Measurements from ENCODE around the gene USP25. TPM values are rescaled to one million over a fixed set of nuclear protein-coding genes. Genes with fewer than 3 reads are reported as not detected.

USP25 gene
- total RNA-seq, 2 donors from 2014 or later, result 32.0 to 43.5 TPM

DNA sequence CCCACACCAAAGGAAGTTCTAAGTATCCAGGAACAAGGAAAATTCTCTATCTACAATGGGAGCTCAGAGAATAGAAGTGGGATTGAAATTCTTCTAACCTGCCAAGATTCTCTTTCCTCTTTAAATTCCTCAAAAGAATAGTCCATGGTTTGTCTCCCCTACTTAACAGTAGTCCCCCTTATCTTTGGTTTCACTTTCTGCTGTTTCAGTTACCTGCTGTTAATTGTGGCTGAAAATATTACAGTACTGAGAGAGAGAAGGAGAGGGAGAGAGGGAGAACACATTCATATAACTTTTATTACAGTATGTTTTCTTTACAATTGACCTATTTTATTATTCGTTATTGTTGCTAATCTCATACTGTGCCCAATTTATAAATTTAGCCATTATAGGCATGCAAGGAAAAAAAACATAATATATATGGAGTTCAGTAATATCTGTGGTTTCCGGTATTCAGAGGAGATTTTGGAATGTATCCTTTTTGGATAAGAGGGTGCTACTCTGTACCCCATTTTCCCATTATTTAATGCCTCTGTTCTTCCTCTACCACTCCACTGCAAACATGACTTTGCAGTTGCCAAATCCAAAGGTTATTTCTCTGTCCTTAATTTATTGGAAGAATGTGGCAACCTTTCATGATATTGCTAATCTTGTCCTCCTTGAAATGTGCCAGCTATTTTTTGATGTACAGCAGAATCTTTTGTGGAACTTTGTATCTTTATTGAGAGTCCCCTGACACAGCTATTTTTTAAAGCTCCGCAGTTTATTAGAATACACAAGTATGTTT is 68.0 kb downstream of the USP25 start:
- TF ChIP-seq, protein P1, sequence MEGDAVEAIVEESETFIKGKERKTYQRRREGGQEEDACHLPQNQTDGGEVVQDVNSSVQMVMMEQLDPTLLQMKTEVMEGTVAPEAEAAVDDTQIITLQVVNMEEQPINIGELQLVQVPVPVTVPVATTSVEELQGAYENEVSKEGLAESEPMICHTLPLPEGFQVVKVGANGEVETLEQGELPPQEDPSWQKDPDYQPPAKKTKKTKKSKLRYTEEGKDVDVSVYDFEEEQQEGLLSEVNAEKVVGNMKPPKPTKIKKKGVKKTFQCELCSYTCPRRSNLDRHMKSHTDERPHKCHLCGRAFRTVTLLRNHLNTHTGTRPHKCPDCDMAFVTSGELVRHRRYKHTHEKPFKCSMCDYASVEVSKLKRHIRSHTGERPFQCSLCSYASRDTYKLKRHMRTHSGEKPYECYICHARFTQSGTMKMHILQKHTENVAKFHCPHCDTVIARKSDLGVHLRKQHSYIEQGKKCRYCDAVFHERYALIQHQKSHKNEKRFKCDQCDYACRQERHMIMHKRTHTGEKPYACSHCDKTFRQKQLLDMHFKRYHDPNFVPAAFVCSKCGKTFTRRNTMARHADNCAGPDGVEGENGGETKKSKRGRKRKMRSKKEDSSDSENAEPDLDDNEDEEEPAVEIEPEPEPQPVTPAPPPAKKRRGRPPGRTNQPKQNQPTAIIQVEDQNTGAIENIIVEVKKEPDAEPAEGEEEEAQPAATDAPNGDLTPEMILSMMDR (IDR thresholded peaks at IDR 0.05), result no peak
- no peak overlapping the region for H3K4me3 ChIP-seq
- H3K36me3 ChIP-seq, result no peaks in the 10 kb centered on the region
- no peak for DNase-seq (ENCODE audit: low spot score)
- peaks cover 3 to 8% of the 10 kb centered on the region in 2 donors for H3K4me1 ChIP-seq (ENCODE audit: control insufficient read depth in 1 of 2, low read depth in 2 of 2)
- H3K9me3 ChIP-seq, result no peaks in the 10 kb centered on the region
- H3K27me3 ChIP-seq (replicated peaks; ENCODE audit: insufficient read depth), result no peaks in the 10 kb centered on the region
- H3K27ac ChIP-seq, result no peak overlapping the region
- no peak for ATAC-seq (ENCODE audit: insufficient number of reproducible peaks, low FRiP score, low read depth)

DNA sequence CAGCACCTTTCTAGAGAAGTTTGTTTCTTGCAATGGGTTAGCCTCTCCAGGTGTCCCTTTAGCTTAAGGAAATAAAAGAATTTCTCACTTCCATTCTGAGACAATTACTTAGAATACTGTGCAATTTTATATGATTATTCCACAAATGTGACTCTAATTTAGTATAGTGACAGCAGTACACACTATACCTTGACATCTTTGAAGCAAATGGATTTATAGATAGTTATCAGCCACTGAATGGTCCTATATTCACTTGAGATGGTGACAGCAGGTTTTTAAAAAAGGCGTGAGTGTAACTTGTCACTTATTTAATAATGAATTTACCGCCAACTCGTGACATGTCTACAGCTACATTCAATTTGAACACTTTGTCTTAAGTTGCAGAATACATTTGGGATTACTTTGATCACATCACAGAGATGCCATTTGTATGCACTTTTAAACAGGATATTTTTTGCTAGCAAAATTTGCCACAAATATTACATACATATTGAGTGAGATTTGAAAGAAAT is 71.6 kb downstream of the USP25 start:
- Histone ChIP-seq H3K27me3 (replicated peaks; ENCODE audit: insufficient read depth) (no peaks in the 10 kb centered on the region), H3K27ac (no peak overlapping the region)
- no peak for ATAC-seq (ENCODE audit: insufficient number of reproducible peaks, low FRiP score, low read depth)

DNA sequence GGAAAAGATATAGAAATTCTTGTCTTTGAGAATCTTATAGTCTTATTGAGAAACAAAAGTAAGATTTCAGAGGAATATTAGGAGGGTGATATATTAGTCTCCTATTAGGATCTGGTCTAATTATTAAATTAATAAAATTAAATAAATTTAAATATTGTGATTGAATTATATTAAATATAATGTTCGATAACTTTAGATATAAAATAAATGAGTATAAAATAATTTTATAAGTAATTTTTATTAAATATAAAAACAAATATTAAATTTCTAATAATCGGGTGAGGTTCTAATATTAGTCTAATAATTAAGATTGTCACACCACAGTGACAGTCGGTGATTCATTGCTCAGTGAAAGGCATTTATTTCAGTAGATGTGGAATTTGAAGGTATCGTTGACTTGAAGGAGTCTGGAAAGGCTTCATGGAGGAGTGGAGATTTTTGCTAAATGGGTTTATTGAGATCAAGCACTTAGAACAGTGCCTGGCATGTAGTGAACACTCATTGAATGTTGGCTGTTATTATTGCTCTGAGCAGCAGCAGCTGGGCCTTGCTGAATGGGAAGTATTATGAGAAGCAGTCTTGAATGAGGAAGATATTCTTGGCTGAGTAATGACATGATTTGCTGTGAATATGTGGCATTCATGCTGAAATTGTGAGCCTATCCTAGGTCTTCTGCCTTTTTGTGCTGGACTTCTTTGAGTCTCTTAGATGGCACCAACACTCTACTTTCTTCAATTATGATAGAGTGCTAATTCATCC is 74.6 kb downstream of the USP25 start:
- Histone ChIP-seq H3K9me3 (no peaks in the 10 kb centered on the region), H3K4me1 (ENCODE audit: control insufficient read depth in 1 of 2, low read depth in 2 of 2) (no peaks in the 10 kb centered on the region), H3K27ac (no peak overlapping the region), H3K36me3 (no peaks in the 10 kb centered on the region), H3K4me3 (no peak overlapping the region), H3K27me3 (replicated peaks; ENCODE audit: insufficient read depth) (no peaks in the 10 kb centered on the region)
- ATAC-seq (ENCODE audit: insufficient number of reproducible peaks, low FRiP score, low read depth) (no peak), DNase-seq (ENCODE audit: low spot score) (no peak)
- TF ChIP-seq, protein P1 (IDR thresholded peaks at IDR 0.05), result no peak

More for the DNA sequence above, 71.6 kb downstream of the USP25 start:
- Histone ChIP-seq H3K36me3 (no peaks in the 10 kb centered on the region), H3K4me3 (no peak overlapping the region), H3K4me1 (ENCODE audit: control insufficient read depth in 1 of 2, low read depth in 2 of 2) (peaks cover 0 to 8% of the 10 kb centered on the region in 2 donors), H3K9me3 (no peaks in the 10 kb centered on the region)
- no peak for DNase-seq (ENCODE audit: low spot score)
- TF ChIP-seq, protein P1 (IDR thresholded peaks at IDR 0.05), result no peak

DNA sequence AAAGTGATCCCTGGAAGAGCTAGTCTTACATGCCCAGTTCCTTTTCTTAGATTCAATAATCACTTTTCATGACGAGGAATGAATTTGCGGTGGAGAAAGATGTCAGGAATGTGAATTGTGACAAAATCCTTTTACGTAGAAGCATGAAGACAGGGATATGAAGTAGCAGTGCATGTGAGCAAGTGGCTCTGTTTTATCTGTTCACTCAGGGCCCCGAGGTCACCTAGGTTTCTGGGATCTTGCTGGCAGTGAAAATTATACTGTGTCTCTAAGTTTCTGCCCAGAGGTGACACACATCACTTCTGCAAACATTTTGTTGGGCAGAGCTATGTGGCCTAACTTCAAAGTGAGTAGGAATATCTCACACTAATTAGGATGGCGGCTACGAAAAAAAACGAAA is 79.3 kb downstream of the USP25 start:
- DNase-seq (ENCODE audit: low spot score) (no peak), ATAC-seq (ENCODE audit: insufficient number of reproducible peaks, low FRiP score, low read depth) (no peak)
- Histone ChIP-seq H3K4me1 (ENCODE audit: control insufficient read depth in 1 of 2, low read depth in 2 of 2) (no peaks in the 10 kb centered on the region), H3K27ac (no peak overlapping the region), H3K9me3 (no peaks in the 10 kb centered on the region), H3K36me3 (no peaks in the 10 kb centered on the region), H3K4me3 (no peak overlapping the region), H3K27me3 (replicated peaks; ENCODE audit: insufficient read depth) (no peaks in the 10 kb centered on the region)
- TF ChIP-seq, protein P1 (IDR thresholded peaks at IDR 0.05), result no peak

DNA sequence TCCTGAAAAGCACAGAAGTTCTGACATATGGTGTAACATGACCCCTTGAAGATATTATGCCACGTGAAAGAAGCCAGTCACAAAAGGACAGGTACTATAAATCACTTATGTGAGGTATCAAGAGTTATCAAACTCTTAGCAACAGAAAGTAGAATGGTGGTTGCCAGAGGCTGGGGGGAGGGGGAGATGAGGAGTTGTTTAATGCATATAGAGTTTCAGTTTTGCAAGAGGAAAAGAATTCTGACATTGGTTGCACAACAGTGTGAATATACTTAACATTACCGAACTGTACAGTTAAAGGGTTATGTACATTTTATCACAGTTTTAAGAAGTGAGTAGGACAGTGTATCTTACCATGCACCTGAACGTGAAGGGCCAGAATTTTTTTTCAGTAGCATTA is 80.0 kb downstream of the USP25 start:
- ATAC-seq (ENCODE audit: insufficient number of reproducible peaks, low FRiP score, low read depth), result no peak
- H3K4me1 ChIP-seq (ENCODE audit: control insufficient read depth in 1 of 2, low read depth in 2 of 2), result no peaks in the 10 kb centered on the region
- no peak for DNase-seq (ENCODE audit: low spot score)
- no peaks in the 10 kb centered on the region for H3K27me3 ChIP-seq (replicated peaks; ENCODE audit: insufficient read depth)
- H3K27ac ChIP-seq, result no peak overlapping the region
- H3K4me3 ChIP-seq, result no peak overlapping the region
- TF ChIP-seq, protein P1 (IDR thresholded peaks at IDR 0.05), result no peak
- no peaks in the 10 kb centered on the region for H3K9me3 ChIP-seq
- no peaks in the 10 kb centered on the region for H3K36me3 ChIP-seq

Data from thoracic aorta (tissue), 2 donors.